Superior temporal gyrus (tissue), 1 donor: ENCODE data around the gene UACA.
"Not testable (repeated sequence)": the region's sequence is repeated elsewhere in the genome, so short reads cannot be mapped to it uniquely, and the experiment has no call there.

Experiments
- DNase-seq: peaks from one replicate; pipeline ENCODE4 v3.0.0-alpha.2; 2016; ENCODE audit errors: extremely low spot score

The UACA gene, protein sequence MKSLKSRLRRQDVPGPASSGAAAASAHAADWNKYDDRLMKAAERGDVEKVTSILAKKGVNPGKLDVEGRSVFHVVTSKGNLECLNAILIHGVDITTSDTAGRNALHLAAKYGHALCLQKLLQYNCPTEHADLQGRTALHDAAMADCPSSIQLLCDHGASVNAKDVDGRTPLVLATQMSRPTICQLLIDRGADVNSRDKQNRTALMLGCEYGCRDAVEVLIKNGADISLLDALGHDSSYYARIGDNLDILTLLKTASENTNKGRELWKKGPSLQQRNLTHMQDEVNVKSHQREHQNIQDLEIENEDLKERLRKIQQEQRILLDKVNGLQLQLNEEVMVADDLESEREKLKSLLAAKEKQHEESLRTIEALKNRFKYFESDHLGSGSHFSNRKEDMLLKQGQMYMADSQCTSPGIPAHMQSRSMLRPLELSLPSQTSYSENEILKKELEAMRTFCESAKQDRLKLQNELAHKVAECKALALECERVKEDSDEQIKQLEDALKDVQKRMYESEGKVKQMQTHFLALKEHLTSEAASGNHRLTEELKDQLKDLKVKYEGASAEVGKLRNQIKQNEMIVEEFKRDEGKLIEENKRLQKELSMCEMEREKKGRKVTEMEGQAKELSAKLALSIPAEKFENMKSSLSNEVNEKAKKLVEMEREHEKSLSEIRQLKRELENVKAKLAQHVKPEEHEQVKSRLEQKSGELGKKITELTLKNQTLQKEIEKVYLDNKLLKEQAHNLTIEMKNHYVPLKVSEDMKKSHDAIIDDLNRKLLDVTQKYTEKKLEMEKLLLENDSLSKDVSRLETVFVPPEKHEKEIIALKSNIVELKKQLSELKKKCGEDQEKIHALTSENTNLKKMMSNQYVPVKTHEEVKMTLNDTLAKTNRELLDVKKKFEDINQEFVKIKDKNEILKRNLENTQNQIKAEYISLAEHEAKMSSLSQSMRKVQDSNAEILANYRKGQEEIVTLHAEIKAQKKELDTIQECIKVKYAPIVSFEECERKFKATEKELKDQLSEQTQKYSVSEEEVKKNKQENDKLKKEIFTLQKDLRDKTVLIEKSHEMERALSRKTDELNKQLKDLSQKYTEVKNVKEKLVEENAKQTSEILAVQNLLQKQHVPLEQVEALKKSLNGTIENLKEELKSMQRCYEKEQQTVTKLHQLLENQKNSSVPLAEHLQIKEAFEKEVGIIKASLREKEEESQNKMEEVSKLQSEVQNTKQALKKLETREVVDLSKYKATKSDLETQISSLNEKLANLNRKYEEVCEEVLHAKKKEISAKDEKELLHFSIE (N-terminal part only)

DNA sequence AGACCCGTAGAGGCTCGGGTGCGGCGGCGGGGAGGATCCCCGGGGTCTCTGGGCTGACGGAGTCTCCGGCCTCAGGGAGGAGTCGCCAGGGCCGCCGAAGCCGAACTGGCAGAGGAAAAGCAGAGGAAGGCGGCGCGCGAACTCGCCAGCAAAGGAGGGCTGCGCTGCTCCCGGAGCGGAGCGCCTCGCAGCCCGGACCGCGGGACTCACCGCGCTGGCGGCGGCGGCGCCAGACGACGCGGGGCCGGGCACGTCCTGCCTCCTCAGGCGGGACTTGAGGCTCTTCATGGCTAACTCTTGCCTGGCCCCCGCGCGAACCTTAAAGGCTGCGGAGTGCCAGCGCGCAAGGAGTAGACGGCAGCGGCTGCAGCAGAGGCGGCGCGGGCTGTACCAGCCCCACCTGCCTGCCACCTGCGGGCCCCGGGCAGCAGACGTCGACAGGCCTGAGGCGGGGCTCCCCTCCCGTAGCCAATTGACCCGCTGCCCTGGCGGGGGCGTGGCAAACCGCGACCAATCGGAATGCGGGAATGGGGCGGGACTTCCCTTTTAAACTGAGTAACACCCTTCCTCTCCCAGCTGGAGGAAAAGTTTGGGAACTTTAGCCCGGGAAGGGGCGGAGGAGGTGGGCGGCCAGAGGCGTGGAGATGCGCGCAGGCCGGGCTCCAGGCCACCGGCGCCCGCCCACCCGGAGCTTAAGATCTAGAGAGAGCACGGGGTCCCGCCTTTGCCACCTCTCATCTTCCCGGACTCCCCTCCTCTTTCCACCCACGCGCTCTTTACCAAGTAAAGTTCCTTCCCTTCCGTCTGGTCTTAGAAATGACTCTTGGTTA, at the start of gene UACA:
UACA (minus strand) TSS at position 439 of the 830 bp plus-strand sequence; CDS start at position 288, 151 bp downstream.
- DNase-seq = peak; percentile 95

DNA sequence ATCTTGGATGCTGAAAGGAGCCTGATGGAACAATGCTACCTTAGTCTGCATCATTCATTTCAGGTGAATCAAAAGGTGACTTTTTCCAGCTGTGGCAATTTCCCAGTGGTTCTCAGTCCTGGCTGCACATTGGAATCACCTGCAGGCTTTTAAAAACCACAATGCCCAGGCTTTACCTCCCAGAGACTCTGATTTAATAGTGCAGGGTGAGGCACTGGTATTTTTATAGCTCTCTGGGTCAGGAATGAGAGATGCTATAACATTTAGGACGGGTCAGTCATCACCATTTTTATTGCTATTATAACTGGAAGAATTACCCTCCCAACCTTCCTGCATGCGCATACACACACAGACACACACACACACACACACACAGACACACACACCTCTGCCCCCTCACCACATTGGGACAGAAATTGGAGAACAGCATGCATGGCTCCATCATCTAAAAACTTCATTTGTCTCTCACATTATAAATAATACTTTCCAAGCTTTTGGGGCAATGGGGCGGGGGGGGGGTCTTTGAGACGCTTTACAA, 49.5 kb upstream of the UACA start:
- DNase-seq = no peak

DNA sequence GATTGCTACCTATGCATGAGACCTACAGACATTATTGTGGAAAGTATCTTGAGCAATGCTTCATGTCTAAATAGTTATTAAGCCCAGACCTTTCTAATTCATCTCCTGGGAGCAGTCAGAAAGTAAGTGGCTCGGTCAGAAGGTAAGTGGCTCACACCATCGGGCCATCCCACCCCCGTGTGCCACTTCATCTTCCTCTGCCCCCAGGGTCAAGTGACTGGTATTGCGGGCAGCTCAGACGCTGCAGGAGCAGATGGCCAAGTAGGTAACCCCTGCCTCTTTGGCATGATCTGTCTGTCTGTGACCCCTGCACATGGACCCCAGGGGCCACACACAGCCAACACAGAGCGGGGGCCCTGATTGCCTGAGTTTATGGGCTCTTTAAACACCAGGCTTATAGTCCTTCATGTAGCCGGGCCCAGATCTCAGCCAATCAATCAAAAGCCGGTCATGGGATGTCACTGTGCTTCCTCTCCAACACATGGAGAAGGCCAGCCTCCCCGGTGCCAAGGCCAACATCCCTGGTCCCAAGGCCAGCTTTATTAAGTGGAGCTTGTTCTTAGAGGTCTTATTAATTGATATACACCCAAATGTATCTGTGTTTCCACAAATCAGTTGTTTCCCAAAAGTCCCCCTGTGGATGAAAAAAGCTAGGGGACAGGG, 47.7 kb upstream of the UACA start:
- DNase-seq = no peak

DNA sequence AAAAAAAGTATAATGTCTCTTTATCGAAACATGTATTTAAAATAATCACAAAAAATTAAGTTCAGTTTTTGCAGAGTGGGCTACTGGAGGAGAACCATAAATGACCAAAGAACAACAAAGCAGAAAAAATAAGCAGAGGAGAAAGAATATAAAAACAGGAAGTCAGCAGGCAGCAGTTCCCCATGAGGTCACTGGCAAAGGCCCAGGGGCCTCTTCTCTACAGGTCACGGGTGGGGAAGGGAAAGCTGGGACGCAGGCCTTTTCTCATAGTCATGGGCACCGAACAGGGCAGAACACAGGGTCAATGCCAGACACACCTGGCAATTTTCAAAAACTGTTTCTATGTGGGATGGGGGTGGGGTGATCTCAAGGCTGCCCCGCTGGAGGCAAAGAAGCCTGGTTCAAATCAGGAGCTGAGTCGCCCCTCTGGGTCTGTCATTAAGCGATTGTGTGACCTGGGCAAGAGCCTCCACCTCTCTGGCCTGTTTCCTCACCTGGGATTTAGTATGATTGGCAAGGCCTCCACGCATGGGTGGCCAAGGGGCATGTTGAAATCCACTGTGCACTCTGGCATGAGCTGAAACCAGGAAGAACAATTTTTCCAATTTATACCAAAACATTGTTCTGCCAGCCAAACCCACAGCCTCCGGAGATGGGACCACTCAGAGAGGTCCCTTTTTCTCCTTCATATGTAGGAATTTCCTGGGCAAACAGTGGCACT, 43.8 kb upstream of the UACA start:
- no peak for DNase-seq

DNA sequence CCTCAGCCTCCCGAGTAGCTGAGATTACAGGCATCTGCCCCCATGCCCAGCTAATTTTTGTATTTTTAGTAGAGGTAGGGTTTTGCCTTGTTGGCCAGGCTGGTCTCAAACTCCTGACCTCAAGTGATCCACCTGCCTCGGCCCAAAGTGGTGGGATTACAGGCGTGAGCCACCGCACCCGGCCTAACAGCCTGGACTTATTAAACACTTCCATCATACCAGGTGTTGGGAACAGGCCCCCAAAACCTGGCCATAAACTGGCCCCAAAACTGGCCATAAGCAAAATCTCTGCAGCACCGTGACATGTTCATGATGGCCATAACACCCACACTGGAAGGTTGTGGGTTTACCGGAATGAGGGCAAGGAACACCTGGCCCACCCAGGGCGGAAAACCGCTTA, 41.0 kb upstream of the UACA start:
- DNase-seq = not testable (repeated sequence)

DNA sequence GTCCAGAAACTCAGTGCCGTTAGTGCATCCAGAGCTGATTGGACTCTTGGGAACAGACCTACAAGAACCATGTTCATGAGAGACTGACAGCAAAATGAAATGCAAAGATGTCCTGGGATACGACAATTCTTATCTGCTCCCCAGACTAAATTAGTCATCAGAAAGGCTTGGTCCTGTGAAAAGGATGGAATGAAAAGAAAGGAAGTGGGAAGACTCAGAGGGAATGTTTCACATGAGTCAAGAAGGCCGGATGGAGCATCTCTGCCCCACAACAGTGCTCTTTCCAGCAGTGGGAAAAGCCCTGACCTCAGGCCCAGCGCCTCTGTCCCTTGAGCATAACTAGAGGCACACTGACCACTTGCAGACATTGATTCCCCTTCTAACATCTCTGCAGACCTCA, 39.3 kb upstream of the UACA start:
- DNase-seq = no peak

DNA sequence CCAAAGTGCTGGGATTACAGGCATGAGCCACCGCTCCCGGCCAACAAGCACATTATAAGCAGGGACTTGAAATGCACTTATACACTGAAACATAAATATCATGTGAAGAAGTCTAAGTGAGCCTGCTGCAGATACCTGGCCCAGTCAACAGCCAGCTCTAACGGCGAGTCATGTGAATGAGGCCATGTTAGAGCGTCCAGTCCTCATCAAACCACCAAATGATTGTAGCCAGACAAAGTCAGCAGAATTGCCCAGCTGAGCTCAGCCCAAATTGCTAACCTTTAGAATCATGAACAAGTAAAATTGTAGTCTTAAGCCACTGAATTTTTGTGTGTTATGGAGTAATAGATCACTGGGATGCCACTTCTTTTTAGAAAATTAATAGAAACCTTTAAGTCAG, 37.8 kb upstream of the UACA start:
- no peak for DNase-seq

DNA sequence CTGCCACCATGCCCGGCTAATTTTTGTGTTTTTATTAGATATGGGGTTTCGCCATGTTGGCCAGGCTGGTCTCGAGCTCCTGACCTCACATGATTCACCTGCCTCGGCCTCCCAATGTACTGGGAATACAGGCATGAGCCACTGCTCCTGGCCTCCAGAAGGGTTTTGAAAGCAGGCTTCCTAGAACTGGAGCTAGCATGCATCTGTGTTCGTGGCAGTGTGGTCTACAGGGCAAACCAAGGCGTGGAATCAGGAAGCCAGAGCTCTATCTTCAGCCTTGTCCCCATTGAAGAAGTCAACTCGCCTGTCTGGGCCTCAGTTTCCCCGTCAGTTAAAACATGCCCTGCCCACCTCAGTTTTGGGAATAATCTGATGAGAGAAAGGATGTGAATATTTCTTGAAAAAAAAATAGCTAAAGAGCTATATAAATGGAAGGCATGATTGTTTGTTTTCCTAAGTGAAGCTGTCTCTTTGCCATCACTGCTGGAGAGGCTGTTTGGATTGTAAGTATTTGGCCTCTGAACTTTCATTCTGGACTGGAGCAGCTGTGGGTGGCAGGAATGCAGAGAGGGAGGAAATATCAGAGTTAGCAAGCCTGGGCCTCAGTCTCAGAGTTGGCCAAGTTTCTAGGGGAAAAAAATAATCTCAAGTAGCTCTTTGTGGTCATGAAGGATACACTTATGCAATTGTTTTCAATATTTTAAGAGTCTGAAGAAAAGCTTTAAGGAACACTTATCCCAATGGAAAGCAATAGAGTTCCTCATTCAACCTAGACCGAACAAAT, 36.5 kb upstream of the UACA start:
- no peak for DNase-seq

DNA sequence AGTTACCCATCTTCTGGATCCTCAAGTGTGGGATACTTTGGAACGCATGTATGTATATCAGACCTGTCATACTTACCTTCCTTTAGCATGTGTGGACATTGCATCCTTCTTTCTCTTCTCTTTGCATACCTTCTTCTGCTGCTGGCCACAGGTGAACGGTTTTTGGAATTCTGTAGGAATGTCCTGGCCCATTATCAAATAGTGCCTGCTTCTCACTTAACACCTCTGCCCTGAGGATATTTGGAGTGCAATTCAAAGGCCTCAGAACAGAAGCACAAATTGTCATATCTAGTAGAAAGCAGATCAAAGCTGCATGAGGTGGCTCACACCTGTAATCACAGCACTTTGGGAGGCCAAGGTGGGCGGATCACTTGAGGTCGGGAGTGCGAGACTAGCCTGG, 34.1 kb upstream of the UACA start:
- DNase-seq = no peak

DNA sequence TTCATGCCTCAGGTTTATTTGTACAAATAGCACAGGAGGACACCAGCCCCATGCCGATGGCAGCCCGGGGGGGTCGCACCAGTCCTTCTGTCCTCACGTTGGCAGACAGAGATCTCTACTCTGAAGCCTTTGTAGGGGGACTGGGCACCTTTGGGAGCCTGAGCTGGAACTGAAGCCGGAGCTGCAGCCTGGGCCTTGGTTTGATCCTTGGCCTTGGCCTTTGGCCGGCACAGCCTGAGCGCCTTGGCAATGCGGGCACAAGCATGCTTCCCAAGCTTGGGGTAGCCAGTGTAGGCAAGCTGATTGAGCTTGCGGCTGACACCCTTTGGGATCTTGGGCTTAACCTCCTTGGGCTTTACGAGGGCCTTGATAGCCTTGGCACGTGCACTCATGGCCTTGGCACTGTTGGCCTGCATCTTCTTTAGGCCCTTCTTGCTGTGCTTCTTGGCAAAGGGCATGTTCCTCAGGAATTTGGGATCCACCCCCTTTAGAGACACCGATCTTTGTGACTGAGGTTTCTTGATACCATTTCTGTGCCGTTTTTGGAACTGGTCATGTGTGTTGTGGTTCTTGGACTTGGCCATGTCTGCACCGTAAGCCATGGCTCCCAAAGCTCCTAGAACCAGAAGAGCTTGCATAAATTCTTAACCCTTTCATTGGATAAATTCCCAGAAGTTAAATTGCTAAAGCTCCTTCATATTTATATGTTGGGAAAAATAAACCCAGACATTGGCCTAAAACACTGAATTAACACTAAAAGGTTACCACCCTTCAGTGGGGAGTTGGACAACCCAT, 33.4 kb upstream of the UACA start:
- DNase-seq = no peak

DNA sequence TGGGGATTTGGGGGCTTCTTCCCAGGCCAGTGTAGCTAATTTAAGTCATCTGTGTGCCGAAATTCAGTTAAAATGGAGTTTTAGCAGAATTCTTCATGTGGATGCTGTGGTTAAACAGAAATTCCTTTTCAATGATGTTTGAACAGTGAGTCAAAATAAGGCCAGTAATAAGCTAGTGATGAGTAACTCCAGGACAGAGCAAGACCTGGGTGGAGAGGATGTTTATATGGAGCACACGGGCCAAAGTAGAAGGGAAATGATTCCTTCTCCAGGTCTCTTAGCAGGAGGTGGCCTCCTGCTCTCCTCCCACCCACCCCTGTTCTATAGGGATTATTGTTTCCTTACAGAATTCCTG, 31.9 kb upstream of the UACA start:
- no peak for DNase-seq

DNA sequence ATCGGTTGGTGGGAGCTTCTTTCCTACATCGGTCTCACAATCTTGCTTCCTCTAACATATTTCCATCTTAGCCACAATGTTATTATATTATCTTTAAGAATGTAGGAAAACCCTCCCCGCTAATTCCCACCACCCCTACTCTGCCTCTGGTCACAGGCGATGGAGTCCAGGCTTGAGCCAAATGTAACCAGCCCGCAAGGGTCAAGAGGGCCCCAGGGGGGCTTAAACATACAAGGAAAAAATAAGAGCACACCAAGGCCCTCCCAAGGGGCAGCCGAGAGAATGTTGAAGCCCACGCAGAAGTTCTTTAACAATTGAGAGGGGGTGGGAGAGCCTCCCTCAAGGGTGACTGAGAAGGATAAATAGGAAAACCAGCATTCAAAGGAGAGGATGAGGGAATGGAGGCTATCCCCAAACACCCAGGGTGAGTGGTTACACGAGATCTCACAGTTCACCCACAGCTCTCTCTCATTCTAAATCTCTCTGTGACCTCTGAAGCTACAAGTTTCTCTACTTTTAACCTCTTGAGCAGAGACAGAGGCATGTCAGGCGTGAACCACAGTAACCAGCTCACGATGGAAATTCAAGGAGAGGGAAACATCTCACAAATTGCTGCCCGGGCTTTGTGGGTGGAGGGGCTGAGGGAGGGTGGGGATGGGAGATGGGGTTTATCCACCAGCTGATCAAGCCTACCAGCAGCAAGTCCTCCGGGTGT, 31.4 kb upstream of the UACA start:
- no peak for DNase-seq

DNA sequence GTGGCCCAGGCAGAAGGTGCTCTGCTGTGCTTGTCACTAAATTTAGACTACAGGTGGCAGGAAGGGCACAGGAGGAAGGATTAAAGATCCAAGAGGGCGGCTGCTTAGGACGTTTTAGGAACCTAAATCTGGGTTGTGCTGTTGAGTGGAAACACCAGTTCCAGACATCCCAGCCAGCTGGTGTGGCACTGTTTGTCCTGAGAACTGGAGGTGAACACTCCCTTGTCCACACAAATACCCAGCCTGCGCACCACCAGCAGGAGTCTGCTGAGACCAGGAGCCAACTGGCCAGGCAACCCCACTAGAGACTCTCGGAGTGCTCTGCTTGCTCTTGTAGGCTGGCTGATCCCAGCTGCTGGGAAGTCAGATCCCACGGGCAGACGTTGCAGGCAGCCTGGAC, 30.3 kb upstream of the UACA start:
- no peak for DNase-seq

DNA sequence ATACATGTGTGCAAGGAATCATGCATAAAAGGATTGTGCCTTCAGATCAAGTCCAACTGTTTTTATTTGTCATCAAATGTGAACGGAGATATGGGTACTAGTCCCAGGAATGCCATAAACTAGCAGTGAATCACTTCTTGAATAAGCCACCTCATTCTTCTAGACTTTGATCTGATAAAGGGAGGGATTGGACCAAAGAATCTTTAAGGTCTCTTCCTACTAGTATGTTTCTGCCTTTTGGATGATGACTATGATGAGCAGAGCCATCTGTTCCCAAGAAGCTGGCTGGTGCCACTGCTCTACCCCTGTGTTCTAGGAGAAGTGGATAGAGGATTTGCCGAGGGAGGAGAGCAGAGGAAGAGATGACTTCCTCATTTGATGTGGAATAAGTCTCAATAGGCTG, 28.8 kb upstream of the UACA start:
- no peak for DNase-seq

DNA sequence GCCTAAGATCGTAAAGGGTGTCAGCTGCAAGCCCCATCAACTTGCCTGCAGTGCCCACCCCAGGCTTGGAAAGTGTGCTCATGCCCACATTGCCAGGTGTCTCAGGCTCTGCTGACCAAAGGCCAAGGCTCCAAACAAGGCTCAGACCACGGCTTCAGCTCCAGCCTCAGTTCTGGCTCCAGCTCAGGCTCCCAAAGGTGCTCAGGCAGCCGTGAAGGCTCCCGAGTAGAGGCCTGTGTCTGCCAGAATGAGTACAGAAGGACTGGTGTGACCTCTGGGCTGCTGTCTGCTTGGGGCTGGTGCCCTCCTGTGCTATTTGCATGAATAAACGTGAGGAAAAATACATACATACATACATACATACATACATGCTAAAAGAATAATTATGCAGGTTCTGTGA, 27.9 kb upstream of the UACA start:
- no peak for DNase-seq

DNA sequence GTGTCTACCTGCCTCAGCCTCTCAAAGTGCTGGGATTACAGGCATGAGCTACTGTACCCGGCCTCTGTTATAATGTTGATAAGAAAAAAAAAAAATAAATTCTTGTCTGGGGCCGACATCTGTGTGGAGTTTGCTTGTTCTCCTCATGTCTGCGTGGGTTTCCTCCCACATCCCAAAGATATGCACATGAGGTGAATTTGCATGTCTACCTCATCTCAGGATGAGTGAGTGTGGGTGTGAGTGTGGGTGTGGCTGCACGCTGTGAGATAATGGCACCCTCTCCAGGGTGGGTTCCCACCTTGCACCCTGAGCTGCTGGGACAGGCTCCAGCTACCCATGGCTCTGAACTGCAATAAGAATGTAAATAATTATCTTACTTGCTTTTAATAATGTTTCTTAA, 25.9 kb upstream of the UACA start:
- DNase-seq = no peak
